Measurements from ENCODE around the gene ATAD3B.
"Not testable (repeated sequence)": the region's sequence is repeated elsewhere in the genome, so short reads cannot be mapped to it uniquely, and the experiment has no call there.

The ATAD3B gene

DNA sequence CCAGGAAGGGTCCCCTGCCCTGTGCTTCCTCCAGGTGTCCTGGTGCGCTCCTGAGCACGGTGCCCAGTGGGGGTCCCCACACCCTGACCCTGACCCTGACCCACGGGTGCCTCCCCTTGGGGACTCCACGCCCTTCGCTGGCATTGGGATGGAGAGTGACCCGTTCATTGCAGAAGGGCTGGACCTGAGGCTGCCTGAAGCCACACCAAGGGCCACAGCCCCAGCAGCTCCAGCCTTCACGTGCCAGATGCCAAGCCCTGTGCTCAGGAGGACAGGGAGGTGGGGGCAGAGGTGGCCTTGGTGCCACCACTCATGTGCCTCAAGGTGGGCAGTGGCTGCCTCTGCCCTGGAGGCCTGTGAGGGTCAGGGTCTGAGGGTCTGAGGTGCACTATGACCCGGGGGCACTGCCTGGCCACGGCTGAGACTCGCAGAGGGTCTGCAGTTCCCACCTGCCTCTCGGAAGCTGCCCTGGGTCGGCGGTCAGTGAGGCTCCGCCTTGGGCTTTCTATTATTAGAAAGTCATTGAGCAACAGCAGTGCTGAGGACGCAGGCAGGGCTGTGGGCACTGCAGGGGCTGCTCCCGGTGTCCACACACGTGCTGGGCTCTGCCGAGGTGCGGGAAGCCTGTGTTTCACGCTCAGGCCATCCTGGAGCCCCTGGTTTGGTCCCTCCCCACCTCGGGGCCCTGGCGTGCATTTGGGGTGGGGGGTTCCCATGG, 61.8 kb downstream of the ATAD3B start:
- DNase-seq (ENCODE audit: low read depth in 2 of 2) = not testable (repeated sequence)

DNA sequence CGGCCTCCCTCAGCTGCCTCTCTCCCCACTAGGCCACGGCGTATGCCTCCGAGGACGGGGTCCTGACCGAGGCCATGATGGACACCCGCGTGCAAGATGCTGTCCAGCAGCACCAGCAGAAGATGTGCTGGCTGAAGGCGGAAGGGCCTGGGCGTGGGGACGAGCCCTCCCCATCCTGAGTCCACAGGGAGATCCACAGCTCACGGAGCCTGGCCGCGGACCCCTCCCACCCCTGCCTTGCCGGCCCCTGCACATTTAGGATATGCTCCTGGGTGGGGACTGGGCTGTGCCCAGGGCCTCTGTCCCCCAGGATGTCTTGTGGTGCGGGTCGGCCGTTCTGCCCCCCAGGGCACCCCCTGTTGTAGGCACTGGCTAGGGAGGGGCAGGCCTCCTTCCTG, 62.3 kb downstream of the ATAD3B start:
- not testable (repeated sequence) for DNase-seq (ENCODE audit: low read depth in 2 of 2)

DNA sequence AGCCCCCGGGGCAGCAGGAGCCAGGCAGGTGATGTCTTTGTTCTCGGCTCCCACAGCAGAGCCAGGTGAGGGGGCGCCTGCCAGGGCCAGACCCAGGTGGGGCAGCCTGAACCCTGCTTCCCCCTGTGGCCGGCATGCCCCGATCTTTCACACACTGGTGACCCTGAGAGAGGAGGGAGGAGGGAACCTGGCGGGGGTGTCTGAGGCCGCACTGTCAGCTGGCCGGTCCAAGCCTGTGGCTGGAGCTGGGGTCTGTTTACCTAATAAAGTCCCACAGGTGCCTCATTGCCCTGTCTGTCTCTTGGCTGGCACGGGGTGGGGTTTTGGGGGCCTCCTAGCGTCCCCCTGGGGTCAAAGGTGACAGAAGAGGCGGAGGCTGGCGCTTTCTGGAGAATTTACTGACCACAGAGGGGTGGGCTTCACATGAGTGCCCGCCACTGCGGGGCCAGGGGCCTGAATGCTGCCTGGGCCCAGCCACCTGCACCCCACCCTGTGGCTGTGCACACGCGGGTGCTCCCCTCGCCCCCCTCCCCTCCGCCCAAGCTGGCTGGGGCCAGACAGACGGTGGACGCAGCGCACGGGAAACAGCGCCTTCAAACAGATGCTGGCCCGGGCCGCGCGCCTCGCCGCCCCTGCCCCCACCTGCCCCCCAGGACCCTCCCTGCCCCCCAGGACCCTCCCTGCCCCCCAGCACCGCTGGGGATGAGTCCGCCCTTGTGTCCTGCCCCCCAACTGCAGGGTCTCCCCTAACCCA, 63.0 kb downstream of the ATAD3B start:
- no peak for DNase-seq (ENCODE audit: low read depth in 2 of 2)

DNA sequence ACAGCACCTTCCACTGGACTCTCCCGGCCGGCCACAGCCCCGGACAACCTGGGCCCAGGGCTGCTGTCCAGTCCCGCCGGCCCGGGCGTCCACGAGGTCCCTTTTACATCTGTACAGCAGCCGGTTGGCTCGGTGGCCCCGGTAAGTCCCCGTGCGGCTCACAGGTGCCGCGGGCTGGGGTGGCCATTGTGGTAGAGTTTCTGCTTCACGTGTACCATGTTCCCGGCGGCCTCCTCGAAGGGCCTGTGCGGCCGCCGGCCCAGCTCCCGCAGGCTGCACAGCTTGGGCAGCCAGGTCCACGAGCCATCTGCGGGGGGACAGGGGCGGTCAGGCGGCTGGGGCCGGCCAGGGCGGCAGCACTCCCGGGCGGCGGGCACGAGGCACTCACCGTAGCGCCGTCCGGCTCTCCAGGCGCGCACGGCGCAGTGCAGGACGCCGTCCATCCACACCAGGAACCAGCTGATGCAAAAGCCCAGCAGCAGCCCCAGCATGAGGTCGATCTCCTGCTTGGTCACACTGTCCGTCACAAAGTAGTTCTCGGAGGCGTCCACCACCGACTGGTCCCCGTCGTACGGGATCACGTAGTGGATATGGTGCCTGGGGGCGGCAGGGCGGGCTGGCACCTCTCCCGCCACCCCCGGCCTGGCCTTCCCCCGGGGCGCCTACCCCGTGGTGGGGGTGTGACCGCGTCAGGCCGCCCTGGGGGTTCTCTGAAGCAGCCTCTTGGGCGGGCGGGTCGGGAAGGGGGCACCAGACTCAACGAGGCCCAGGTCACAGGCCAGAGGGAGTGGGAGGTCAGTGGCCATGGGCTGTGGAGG, 63.8 kb downstream of the ATAD3B start:
- DNase-seq (ENCODE audit: low read depth in 2 of 2) = no peak

DNA sequence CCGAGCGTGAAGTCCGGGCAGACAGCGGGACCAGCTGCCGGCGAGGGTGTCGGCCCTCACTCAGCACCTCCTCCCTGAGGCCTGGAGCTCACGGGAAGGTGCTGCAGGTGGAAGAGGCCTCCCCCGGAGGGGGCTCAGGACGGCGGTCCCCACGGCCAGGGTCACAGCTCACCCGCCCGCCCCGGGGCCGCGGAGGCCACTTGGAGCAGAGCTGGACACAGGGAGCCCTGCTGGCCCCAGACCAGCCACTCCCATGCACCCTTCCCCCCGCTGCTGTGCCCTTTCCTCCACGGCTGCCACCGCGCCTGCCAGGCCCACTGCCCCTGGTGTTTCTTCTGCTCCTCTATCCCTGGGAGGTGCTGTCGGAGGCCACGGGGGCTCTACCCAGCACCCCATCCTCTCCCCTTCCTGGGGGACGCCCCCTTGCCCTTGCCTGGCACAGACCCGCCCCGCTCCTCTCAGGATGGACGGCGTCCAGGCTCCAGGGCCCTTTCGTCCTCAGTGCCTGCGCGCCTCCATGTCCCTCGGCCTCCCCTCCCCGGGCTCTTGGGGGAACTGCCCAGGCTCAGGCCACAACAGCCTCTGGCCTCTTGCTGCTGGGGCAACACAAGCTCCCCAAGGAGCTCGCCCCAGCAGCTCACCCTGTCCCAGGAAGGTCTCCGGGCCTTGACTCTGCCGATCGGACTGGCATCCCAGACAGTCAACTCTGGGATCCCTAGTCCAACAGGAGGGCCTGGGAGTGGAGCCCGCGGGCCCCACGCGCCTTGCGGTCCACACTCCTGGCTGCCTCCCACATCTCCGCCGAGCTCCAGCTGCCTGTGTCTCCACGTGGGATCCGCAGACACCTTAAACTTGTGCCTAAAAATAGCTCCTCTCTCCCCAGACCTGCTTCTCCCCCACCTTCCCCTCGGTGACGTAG, 64.7 kb downstream of the ATAD3B start:
- no peak for DNase-seq (ENCODE audit: low read depth in 2 of 2)

DNA sequence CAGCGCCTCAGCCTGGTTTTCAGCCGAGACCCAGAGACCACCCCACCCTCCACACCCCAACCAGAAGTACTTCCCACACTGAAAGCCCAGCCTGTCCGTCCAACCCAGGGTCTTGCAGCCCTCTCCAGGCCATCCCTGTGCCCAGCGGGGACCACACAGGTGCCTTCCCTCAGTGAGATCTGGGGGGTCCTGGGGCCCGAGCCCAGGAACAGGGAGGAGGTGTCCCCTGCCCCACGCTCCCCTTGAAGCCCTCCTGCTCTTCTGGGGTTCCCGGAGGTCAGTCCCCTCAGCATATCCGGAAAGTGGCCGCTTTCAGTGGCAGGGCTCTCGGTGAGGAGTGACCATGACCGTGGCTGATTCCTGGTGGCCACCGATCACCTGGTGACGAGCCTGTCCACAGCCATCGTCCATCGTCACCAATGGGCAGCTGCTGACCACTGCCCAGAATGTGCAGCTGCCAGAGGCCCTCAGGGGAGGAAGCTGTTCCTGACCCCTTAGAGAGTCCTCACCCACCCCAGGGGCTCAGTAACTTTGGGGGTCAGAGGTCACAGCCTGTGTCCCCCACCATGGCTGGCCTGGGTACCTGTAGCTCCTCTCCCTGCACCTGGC, 65.5 kb downstream of the ATAD3B start:
- no peak for DNase-seq (ENCODE audit: low read depth in 2 of 2)

DNA sequence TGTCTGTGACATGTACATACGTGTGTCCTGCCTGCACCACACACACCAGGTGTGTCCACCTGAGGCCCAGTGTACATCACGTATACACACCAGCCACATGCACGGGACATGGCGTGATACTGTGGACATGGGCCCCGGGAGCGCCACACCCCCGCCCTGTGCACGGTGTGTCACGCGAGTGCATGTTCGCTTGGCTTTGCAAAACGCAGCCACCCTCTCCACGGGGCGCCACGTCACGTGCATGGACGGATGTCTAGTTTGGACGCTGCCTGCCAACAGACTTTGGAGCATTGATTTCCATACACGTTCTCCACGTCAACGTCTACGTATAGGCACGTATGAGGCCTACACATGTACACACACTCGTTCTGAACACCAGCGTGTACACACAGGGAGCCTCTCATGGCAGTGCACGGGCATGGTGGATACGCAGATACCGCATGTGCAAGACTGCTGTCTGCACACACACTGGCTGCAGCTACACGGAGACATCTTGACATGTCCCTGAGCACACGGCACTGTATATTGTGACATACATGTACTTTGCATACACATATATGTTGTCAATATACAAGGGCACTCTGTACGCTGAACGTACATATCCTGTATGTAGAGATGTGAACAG, 66.2 kb downstream of the ATAD3B start:
- no peak for DNase-seq (ENCODE audit: low read depth in 2 of 2)

DNA sequence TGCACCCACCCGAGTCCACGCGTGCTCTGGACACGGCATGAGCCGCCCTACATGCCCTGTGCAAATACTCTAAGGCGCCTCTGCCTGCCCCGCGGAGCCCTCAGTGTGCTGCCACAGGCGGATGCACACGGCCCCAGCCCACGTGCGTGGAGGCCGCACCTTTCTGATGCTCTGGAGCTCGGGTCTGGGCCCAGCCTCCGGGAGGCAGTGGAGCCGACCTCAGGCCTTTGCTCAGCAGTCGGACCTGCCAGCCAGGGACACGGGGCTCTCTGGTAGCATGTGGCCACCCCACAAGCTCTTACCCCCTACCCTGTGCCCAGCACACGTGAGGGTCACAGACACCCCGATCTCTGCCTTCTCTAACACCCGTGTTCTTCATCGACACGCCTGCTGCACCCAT, 66.8 kb downstream of the ATAD3B start:
- DNase-seq (ENCODE audit: low read depth in 2 of 2) = no peak

DNA sequence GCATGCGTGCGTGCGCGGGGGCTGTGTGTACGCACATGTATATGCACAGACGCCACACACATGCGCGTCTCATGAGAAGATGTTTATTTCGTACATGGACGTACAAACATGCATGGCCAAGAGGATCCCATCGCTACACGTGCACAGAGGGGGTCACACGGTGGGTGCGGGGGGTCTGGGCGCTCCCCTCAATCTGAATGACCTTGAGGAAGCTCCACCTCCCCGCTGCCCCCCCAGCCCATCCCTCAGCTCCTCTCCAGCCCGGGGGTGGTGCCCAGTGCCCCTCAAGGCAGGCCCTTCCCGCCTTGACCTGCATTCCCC, 67.4 kb downstream of the ATAD3B start:
- no peak for DNase-seq (ENCODE audit: low read depth in 2 of 2)

DNA sequence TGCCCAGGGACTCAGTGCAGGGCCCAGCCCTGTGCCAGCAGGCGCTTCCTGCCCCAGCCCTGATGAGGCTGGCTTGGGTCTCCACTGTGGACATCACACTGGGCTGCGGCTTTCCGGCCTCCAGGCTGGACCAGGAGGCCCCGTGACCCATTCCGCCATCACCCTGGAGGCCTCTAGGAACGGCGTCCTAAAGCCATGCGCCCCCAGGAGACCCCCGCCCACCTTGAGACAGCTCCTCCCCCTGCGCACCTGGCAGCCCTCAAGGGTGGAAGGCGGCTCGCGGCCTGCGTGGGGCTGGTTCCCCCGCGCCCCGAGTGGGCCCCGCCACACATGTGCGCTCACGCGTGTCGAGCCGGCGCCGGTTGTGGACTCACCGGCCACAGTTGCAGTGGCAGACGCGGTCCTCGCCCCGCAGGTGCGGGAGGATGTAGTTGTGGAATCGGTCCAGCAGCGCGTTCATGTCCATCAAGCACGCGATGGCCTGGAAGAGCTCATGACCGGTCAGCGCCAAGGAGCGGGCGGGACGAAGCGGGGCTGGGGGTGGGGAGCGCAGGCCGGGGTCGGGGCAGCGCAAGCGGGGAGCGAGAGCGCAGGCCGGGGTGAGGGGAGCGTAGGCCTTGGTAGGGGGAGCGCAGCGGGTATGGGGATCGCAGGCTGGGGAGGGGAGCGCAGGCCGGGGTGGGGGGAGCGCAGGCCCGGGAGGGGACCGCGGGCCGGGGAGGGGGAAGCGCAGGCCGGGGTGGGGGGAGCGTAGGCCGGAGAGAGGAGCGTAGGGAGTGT, 67.9 kb downstream of the ATAD3B start:
- DNase-seq (ENCODE audit: low read depth in 2 of 2) = no peak

DNA sequence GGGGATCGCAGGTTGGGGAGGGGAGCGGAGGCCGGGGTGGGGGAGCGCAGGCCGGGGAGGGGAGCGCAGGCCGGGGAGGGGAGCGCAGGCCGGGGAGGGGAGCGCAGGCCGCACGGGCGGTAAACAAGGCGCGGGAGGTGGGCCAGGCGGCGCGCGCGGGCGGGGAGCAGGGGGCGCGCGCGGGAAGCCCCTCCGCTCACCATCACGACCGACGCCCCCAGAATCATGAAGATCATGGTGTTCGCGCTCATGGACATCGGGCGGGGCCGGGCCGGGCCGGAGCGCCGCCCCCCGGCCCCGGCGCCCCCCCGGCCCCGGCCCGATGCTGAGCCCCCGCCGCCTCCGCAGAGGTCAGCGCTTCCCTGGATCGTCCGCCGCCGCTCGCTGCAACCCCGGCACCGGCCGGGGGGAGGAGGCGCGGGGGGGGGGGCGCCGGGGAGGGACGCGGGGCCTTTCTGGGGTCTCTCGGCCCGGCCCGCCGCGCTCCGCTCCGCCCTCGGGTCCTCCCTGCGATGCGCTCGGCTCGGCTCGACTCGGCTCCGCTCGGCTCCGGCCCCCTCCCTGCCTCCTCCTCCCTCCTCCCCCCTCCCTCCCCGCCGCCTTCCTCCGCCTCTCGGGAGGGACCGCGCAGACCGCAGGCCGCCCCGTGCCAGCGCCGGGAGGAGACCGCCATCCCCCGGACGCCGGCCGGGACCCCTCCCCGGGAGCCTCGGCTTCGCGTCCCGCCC, 68.7 kb downstream of the ATAD3B start, which contains the start of gene TMEM240:
Gene TMEM240 (minus strand): TSS at position 535 of the 728 bp plus-strand sequence. CDS start 278 bp downstream, at position 257.
- peak; percentile 16 to 47 for DNase-seq (ENCODE audit: low read depth in 2 of 2)

DNA sequence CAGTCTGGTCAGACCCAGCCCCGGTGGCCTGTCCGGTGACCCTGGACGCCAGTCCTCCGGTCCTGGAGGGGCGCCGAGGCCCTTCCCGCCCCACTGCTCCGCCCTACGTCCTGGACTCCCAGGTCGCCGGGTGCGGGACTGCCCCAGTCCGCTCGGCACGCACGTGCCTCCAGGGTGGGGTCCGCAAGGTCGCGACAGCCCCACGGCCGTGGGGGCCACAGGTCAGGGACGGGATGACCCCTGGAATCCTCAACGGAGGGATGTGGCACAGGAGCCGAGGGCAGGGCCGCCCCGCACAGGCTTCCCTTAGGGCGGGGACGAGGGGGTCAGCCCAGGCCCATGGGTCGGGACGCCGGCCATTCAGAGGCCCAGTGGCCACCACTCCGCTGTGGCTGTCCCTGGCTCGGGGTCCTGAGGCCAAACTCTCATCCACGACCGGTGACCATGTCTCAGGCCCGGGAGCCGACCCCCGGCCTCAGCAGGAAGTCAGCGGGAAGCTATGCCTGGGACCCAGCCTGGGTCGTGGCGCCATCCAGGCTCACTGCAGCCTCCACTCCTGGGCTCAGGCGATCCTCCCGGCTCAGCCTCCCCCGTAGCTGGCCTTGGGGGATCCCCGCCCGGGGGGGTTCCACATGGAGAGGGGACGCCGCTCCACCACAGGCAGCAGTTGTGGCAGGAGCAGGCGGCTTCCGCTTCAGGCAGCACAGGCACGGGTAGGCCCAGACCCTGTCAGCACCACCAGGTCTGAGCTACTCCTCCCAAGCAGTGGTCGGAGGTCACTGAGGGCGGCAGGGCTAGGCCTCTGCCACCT, 69.5 kb downstream of the ATAD3B start:
- DNase-seq (ENCODE audit: low read depth in 2 of 2) = no peak

DNA sequence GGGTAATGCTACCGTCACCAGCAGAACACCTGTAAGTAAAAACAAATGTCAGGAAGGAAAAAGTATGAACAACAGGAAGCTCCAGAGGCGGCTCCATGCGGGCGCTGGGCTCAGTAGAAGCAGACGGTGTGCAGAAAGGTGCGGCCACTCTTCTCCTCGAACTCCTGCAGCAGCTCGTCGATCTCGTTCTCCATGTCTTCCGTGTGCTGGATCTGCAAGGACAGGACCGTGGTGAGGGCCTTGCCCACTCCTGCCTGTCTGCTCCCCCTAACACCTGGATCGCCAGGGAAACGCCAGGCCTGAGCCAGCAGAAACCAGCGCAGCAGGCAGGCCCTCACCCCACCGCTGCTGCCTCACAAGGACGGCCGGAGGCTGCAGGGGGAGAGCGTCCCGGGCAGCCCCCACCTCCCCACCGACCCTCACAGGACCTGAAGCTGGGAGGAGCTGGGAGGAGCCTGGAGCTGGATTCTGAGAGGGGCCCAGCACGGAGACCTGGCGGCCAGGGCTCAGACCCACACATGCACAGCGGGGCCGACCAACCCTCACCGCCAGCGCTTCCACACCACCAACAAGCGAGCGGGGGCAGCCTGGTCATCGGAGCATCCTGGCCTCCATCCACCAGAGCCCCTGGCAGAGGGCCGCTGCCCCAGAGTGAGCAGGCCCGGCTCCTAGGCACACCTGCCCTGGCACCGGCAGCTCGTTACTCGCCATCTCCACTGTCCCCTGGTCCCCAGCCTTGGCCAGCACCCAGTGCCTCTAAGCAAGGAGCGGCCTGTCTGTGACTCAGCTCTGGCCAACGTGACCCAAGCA, 70.6 kb downstream of the ATAD3B start:
- no peak for DNase-seq (ENCODE audit: low read depth in 2 of 2)

DNA sequence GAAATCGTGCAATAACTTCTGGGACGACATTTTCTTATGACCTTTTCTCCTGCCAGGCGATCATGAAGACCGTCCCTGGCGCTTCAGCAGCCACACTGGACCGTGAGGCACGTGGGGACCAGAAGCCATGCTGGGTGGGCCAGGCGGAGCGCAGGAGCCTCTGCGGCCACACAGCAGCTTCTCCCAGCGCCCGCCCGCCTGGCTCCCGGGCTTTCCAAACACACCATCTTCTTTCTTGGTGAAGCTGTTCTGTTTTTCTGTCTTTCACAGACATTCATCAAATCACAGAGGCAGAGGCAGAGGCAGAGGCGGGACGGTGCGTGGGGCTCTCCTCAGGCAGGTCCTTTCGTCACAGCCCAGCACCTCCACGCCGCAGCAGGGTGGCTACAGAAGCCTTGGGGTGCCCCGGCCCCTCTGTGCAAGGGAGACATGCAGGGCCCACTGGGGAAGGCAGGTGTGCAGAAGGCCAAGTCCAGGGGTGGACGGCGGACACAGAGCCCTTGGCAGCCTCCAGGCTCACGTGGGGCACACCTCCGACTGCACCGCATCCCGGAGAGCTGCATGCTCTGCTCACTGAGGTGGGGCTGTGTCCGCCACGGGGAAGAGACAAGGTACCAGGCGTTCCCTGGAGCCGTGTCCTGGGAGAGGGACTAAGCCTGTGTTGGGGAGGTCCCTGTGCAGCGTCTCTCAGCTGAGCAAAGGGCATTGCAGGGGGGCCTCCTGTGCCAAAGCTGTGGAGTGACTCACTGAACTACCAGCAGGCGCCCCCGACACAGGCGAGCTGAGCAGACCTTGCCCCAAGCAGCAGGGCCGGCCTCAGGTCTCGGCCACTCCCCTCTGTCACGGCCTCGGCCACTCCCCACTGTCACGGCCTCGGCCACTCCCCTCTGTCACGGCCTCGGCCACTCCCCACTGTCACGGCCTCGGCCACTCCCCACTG, 71.5 kb downstream of the ATAD3B start:
- DNase-seq (ENCODE audit: low read depth in 2 of 2) = no peak

DNA sequence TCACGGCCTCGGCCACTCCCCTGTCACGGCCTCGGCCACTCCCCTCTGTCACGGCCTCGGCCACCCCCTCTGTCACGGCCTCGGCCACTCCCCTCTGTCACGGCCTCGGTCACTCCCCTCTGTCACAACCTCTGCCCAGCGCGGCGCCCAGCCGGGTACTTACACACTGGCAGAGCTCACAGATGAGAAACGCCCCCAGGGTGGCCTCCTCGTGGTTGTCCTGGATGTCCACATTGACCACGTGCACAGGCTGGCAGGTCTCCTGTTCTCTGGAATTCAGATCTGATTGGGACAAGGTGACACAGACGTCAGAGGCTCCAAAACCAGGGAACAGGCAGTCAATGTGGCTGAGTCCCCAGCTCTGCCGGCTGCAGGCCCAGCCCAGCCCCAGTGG, 72.1 kb downstream of the ATAD3B start:
- DNase-seq (ENCODE audit: low read depth in 2 of 2) = no peak

DNA sequence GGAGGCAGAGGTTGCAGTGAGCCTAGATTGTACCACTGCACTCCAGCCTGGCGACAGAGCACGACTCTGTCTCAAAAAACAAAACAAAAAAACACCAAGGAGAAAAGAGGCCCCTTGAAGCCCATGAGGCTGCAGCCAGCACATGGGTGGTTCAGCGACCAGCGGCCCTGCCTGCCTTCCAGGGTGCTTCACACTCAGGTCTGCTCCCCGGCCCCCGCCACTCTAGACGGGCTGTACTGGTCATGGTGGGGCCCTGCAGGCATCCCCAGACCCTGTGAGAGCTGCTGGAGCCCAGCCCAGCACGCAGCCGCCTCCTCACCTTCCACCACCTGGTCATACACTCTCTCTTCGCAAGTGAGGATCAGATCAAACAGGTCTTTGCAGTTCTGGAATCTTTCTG, 73.0 kb downstream of the ATAD3B start:
- no peak for DNase-seq (ENCODE audit: low read depth in 2 of 2)

All from stimulated activated CD4-positive, alpha-beta T cell treated with anti-CD3 and anti-CD28 coated beads, Interleukin-12 subunit alpha, Interleukin-12 subunit beta, amount 100 ng/mL, for 24 hours (primary cell).